HEK293 (cell line): ENCODE measurements around the gene KCTD18.

Experiments used
- CTCF ChIA-PET: fragments of 350-600 bp; formaldehyde crosslinking; extraction: SDS; loops from one replicate; lab custom pipeline; 2021; ENCODE audit warnings: antibody characterized with exemption; lab: Yijun Ruan, JAX
- POLR2A ChIA-PET: fragments of 300-600 bp; formaldehyde crosslinking; extraction: SDS; loops from one replicate; lab custom pipeline; 2020; ENCODE audit warnings: antibody characterized with exemption, inconsistent platforms; lab: Yijun Ruan, JAX
- H3K27ac ChIP-seq: fragments of 200-500 bp; sonication (Bioruptor generic); 2 replicates; pipeline ENCODE4 v1.5.1; 2014; ENCODE audit warnings: low read depth, low read length, control low read depth, inconsistent platforms; ENCODE audit errors: extremely low read depth
- H3K36me3 ChIP-seq, 2 experiments: fragments of 200-500 bp in 1 of 2; sonication (Bioruptor generic) in 1 of 2; 1 replicate in 1 of 2; 2 replicates in 1 of 2; pipeline ENCODE4 v1.5.1; 2014 to 2017; ENCODE audit warnings: inconsistent platforms in 2 of 2, low read length in 2 of 2; ENCODE audit not compliant: control insufficient read depth in 2 of 2, insufficient read depth in 1 of 2
- H3K4me1 ChIP-seq: fragments of 200-500 bp; sonication (Bioruptor generic); 2 replicates; pipeline ENCODE4 v1.5.1; 2014; ENCODE audit warnings: mild to moderate bottlenecking, low read length, inconsistent platforms; ENCODE audit not compliant: control insufficient read depth, insufficient read depth
- H3K4me3 ChIP-seq: 2 replicates; pipeline ENCODE4 v1.5.1; 2011; ENCODE audit warnings: low read depth, mild to moderate bottlenecking, control low read depth, low read length, moderate library complexity
- H3K9me3 ChIP-seq: fragments of 200-500 bp; sonication (Bioruptor generic); 2 replicates; pipeline ENCODE4 v1.5.1; 2014; ENCODE audit warnings: low read depth, low read length, inconsistent platforms; ENCODE audit not compliant: control insufficient read depth, insufficient read depth
- OSR2 ChIP-seq: fragments of 450-650 bp; formaldehyde crosslinking; IDR thresholded peaks from 2 replicates; pipeline ENCODE4 v1.5.1; 2016; ENCODE audit warnings: missing biosample characterization, missing genetic modification characterization
- SCRT1 ChIP-seq: fragments of 450-650 bp; formaldehyde crosslinking; IDR thresholded peaks from 2 replicates; pipeline ENCODE4 v1.5.1; 2016; ENCODE audit warnings: missing biosample characterization, missing genetic modification characterization, borderline replicate concordance
- SP3 ChIP-seq: fragments of 450-650 bp; formaldehyde crosslinking; IDR thresholded peaks from 2 replicates; pipeline ENCODE4 v1.5.1; 2016; ENCODE audit warnings: missing biosample characterization, missing genetic modification characterization
- TCF7L2 ChIP-seq: IDR thresholded peaks from 2 replicates; pipeline ENCODE4 v1.6.1; 2011; ENCODE audit warnings: low read depth, mild to moderate bottlenecking, inconsistent platforms, low read length, moderate library complexity, borderline replicate concordance
- TRIM28 ChIP-seq: IDR thresholded peaks from 2 replicates; pipeline ENCODE4 v1.6.1; 2011; ENCODE audit warnings: low read length, control low read depth, borderline replicate concordance
- ZBTB17 ChIP-seq: fragments of 450-650 bp; formaldehyde crosslinking; IDR thresholded peaks from 2 replicates; pipeline ENCODE4 v1.5.1; 2016; ENCODE audit warnings: missing biosample characterization, missing genetic modification characterization
- ZBTB21 ChIP-seq: fragments of 450-650 bp; formaldehyde crosslinking; IDR thresholded peaks from 2 replicates; pipeline ENCODE4 v1.5.1; 2017; ENCODE audit warnings: missing biosample characterization, missing genetic modification characterization
- ZBTB8A ChIP-seq: fragments of 450-650 bp; formaldehyde crosslinking; IDR thresholded peaks from 2 replicates; pipeline ENCODE4 v1.5.1; 2016; ENCODE audit warnings: missing biosample characterization, missing genetic modification characterization
- ZFP3 ChIP-seq: fragments of 450-650 bp; formaldehyde crosslinking; IDR thresholded peaks from 2 replicates; pipeline ENCODE4 v1.5.1; 2016; ENCODE audit warnings: low read depth, missing biosample characterization, missing genetic modification characterization
- ZNF114 ChIP-seq: fragments of 450-650 bp; formaldehyde crosslinking; IDR thresholded peaks from 2 replicates; pipeline ENCODE4 v1.5.0; 2017; ENCODE audit warnings: missing biosample characterization, missing genetic modification characterization
- ZNF157 ChIP-seq: fragments of 450-650 bp; formaldehyde crosslinking; IDR thresholded peaks from 2 replicates; pipeline ENCODE4 v1.5.1; 2016; ENCODE audit warnings: missing biosample characterization, missing genetic modification characterization
- ZNF214 ChIP-seq: fragments of 450-650 bp; formaldehyde crosslinking; IDR thresholded peaks from 2 replicates; pipeline ENCODE4 v1.5.1; 2017; ENCODE audit warnings: missing biosample characterization, mild to moderate bottlenecking, missing genetic modification characterization, borderline replicate concordance
- ZNF266 ChIP-seq: fragments of 450-650 bp; formaldehyde crosslinking; IDR thresholded peaks from 2 replicates; pipeline ENCODE4 v1.5.1; 2016; ENCODE audit warnings: missing biosample characterization, missing genetic modification characterization, low read depth
- ZNF394 ChIP-seq: fragments of 450-650 bp; formaldehyde crosslinking; IDR thresholded peaks from 2 replicates; pipeline ENCODE4 v1.5.1; 2016; ENCODE audit warnings: missing biosample characterization, missing genetic modification characterization, mild to moderate bottlenecking, moderate library complexity, borderline replicate concordance
- ZNF549 ChIP-seq: fragments of 450-650 bp; IDR thresholded peaks from 2 replicates; pipeline ENCODE4 v1.5.1; 2018; ENCODE audit warnings: missing biosample characterization, missing genetic modification characterization, mild to moderate bottlenecking, inconsistent platforms, moderate library complexity
- ZNF555 ChIP-seq: fragments of 450-650 bp; formaldehyde crosslinking; conservative IDR thresholded peaks from 2 replicates; pipeline ENCODE4 v1.5.1; 2017; ENCODE audit warnings: missing biosample characterization, mild to moderate bottlenecking, missing genetic modification characterization, inconsistent platforms
- ZNF580 ChIP-seq: fragments of 450-650 bp; formaldehyde crosslinking; IDR thresholded peaks from 2 replicates; pipeline ENCODE4 v1.5.1; 2016; ENCODE audit warnings: missing biosample characterization, missing genetic modification characterization
- ZNF670 ChIP-seq: fragments of 450-650 bp; formaldehyde crosslinking; IDR thresholded peaks from 2 replicates; pipeline ENCODE4 v1.5.1; 2016; ENCODE audit warnings: missing biosample characterization, missing genetic modification characterization, low read depth
- ZNF785 ChIP-seq: fragments of 450-650 bp; formaldehyde crosslinking; IDR thresholded peaks from 2 replicates; pipeline ENCODE4 v1.5.1; 2016; ENCODE audit warnings: missing biosample characterization, missing genetic modification characterization
- TF ChIP-seq, protein P1 (sequence below): fragments of 450-650 bp; formaldehyde crosslinking; IDR thresholded peaks from 2 replicates; pipeline ENCODE4 v1.5.1; 2016; ENCODE audit warnings: missing biosample characterization, missing genetic modification characterization
- TF ChIP-seq, protein P2 (sequence below): fragments of 450-650 bp; IDR thresholded peaks from 2 replicates; pipeline ENCODE4 v1.5.1; 2018; ENCODE audit warnings: missing biosample characterization, missing genetic modification characterization
- TF ChIP-seq, protein P3 (sequence below): fragments of 450-650 bp; formaldehyde crosslinking; IDR thresholded peaks from 2 replicates; pipeline ENCODE4 v1.5.1; 2016; ENCODE audit warnings: missing biosample characterization, missing genetic modification characterization, low read depth

The KCTD18 gene

GRCh38 chr2:200451511-200451910, 58.4 kb downstream of the KCTD18 start:
- no peak for TF ChIP-seq ZNF266 (tag by site-specific recombination)
- TF ChIP-seq ZNF549 = no peak
- no peak for TF ChIP-seq ZNF670 (tag by site-specific recombination)
- TF ChIP-seq TRIM28 = no peak
- no peak for TF ChIP-seq ZBTB8A (tag by site-specific recombination)
- Histone ChIP-seq H3K9me3 (no peaks in the 10 kb centered on the region), H3K4me1 (0 out of 2 replicates have a peak, but pooled peaks cover 2% of the 10 kb centered on the region), H3K4me3 (no peak overlapping the region), H3K36me3 (no peaks in the 10 kb centered on the region), H3K27ac (no peak overlapping the region)
- POLR2A ChIA-PET = no interaction called here
- CTCF ChIA-PET = no interaction called here

GRCh38 chr2:200450288-200450687, 59.6 kb downstream of the KCTD18 start:
- no peak for TF ChIP-seq ZNF157
- no peak for TF ChIP-seq SP3 (tag by site-specific recombination)
- TF ChIP-seq ZBTB17 (tag by site-specific recombination) = no peak
- TF ChIP-seq ZNF114 (tag by site-specific recombination) = no peak
- TF ChIP-seq SCRT1 (tag by site-specific recombination) = no peak
- no peak for TF ChIP-seq ZNF580
- TF ChIP-seq, protein P1, sequence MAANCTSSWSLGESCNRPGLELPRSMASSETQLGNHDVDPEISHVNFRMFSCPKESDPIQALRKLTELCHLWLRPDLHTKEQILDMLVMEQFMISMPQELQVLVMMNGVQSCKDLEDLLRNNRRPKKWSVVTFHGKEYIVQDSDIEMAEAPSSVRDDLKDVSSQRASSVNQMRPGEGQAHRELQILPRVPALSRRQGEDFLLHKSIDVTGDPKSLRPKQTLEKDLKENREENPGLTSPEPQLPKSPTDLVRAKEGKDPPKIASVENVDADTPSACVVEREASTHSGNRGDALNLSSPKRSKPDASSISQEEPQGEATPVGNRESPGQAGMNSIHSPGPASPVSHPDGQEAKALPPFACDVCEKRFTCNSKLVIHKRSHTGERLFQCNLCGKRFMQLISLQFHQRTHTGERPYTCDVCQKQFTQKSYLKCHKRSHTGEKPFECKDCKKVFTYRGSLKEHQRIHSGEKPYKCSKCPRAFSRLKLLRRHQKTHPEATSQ (tag by site-specific recombination) = no peak
- TF ChIP-seq, protein P2, sequence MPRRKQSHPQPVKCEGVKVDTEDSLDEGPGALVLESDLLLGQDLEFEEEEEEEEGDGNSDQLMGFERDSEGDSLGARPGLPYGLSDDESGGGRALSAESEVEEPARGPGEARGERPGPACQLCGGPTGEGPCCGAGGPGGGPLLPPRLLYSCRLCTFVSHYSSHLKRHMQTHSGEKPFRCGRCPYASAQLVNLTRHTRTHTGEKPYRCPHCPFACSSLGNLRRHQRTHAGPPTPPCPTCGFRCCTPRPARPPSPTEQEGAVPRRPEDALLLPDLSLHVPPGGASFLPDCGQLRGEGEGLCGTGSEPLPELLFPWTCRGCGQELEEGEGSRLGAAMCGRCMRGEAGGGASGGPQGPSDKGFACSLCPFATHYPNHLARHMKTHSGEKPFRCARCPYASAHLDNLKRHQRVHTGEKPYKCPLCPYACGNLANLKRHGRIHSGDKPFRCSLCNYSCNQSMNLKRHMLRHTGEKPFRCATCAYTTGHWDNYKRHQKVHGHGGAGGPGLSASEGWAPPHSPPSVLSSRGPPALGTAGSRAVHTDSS (tag by site-specific recombination) = no peak
- TF ChIP-seq, protein P3, sequence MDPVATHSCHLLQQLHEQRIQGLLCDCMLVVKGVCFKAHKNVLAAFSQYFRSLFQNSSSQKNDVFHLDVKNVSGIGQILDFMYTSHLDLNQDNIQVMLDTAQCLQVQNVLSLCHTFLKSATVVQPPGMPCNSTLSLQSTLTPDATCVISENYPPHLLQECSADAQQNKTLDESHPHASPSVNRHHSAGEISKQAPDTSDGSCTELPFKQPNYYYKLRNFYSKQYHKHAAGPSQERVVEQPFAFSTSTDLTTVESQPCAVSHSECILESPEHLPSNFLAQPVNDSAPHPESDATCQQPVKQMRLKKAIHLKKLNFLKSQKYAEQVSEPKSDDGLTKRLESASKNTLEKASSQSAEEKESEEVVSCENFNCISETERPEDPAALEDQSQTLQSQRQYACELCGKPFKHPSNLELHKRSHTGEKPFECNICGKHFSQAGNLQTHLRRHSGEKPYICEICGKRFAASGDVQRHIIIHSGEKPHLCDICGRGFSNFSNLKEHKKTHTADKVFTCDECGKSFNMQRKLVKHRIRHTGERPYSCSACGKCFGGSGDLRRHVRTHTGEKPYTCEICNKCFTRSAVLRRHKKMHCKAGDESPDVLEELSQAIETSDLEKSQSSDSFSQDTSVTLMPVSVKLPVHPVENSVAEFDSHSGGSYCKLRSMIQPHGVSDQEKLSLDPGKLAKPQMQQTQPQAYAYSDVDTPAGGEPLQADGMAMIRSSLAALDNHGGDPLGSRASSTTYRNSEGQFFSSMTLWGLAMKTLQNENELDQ = no peak
- TF ChIP-seq ZNF214 = no peak
- TF ChIP-seq ZFP3 (tag by site-specific recombination) = no peak
- no peak for TF ChIP-seq ZNF555
- TF ChIP-seq OSR2 = no peak
- TF ChIP-seq TCF7L2 = no peak
- no peak for TF ChIP-seq ZNF785
- no peak for TF ChIP-seq ZNF394
- TF ChIP-seq ZBTB21 (tag by site-specific recombination) = no peak
- H3K36me3 ChIP-seq = no peaks in the 10 kb centered on the region
- H3K4me3 ChIP-seq = no peak overlapping the region
- CTCF ChIA-PET = no interaction called here
- no peak overlapping the region for H3K27ac ChIP-seq
- POLR2A ChIA-PET = no interaction called here
- 0 out of 2 replicates have a peak, but pooled peaks cover 2% of the 10 kb centered on the region for H3K4me1 ChIP-seq
- H3K9me3 ChIP-seq = no peaks in the 10 kb centered on the region
